Testis (tissue), 2 donors: ENCODE results near the gene NPAS3.

Experiments
- POLR2A ChIP-seq: fragments of 450-650 bp; IDR thresholded peaks from one replicate; pipeline ENCODE4 v1.6.1; 2017; ENCODE audit warnings: antibody characterized with exemption, mild to moderate bottlenecking, moderate library complexity
- TF ChIP-seq, protein P1 (sequence below), 3 experiments: fragments of 450-650 bp in 2 of 3; fragments of 200-600 bp in 1 of 3; sonication (generic) in 1 of 3; IDR thresholded peaks; one replicate each; pipeline ENCODE4 v1.5.1; 2016 to 2019; ENCODE audit warnings: antibody characterized with exemption in 3 of 3, mild to moderate bottlenecking in 2 of 3, moderate library complexity in 1 of 3

DNA sequence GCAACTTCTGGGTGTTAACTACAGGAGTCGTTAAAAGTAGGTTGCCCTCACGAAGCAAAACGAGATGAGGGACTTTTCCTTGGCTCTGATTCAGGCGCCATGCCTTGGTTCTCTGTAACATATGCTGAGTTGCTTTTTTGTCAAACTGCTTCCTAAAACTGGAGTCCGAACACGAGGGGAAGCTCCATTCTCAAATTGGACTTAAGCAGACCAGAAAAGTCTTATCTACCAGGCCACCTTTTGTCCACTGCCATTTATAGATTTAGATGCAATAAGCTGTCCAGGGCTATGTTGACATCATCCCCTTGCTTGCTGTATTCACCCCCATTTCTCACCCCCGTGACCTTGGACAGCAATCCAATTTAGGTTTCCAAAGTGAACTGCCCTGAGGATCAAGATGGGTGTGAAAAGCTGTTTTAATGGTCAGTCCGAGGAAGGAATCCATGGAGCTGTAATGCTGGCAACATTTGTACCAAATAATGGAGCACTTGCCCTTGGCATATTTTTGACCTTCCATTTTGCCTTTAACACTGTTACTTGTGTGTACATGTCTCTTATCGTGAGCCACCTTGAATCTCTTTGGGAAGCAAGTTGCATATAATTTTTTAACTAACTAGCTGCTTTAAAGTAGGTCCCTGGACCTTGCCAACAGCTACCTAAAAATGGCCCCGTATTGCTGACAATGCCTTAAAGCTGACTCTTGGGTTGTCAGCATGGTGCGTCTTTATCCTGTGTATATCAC is 714.1 kb downstream of the NPAS3 start:
- TF ChIP-seq, protein P1, sequence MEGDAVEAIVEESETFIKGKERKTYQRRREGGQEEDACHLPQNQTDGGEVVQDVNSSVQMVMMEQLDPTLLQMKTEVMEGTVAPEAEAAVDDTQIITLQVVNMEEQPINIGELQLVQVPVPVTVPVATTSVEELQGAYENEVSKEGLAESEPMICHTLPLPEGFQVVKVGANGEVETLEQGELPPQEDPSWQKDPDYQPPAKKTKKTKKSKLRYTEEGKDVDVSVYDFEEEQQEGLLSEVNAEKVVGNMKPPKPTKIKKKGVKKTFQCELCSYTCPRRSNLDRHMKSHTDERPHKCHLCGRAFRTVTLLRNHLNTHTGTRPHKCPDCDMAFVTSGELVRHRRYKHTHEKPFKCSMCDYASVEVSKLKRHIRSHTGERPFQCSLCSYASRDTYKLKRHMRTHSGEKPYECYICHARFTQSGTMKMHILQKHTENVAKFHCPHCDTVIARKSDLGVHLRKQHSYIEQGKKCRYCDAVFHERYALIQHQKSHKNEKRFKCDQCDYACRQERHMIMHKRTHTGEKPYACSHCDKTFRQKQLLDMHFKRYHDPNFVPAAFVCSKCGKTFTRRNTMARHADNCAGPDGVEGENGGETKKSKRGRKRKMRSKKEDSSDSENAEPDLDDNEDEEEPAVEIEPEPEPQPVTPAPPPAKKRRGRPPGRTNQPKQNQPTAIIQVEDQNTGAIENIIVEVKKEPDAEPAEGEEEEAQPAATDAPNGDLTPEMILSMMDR (IDR thresholded peaks at IDR 0.05): no peak
- TF ChIP-seq POLR2A: no peak
